Tibial artery (tissue), 4 donors: ENCODE measurements around the gene GGNBP2.
A peak's percentile ranks its signal among the peaks of the same experiment; 100 is the strongest.

Source experiments
- DNase-seq, 2 donors: peaks; one replicate each; pipeline ENCODE4 v3.0.0-alpha.2; 2019
- H3K27ac ChIP-seq, 2 donors: fragments of 200-600 bp; sonication (generic) in 1 of 2; 1 replicate in 1 of 2; 2 replicates in 1 of 2; pipeline ENCODE4 v1.5.1; 2018 to 2019; ENCODE audit warnings: mild to moderate bottlenecking in 1 of 2
- H3K27me3 ChIP-seq, 2 donors: fragments of 200-600 bp; sonication (generic) in 1 of 2; one replicate each; pipeline versions ENCODE4 v1.5.1 to v1.6.0; 2016 to 2019
- H3K36me3 ChIP-seq, 3 donors: fragments of 200-600 bp; sonication (generic) in 2 of 3; one replicate each; pipeline ENCODE4 v1.5.1; 2016 to 2019; ENCODE audit warnings: mild to moderate bottlenecking in 2 of 3
- H3K4me1 ChIP-seq, 4 donors: fragments of 200-600 bp; sonication (generic) in 2 of 4; 1 replicate in 3 of 4; 2 replicates in 1 of 4; pipeline ENCODE4 v1.5.1; 2016 to 2019
- H3K4me3 ChIP-seq, 2 donors: fragments of 200-600 bp; sonication (generic) in 1 of 2; 1 replicate in 1 of 2; 2 replicates in 1 of 2; pipeline ENCODE4 v1.5.1; 2018 to 2019; ENCODE audit warnings: mild to moderate bottlenecking in 2 of 2
- H3K9me3 ChIP-seq, 3 donors: fragments of 200-600 bp; sonication (generic) in 1 of 3; one replicate each; pipeline ENCODE4 v1.5.1; 2016 to 2019
- intact Hi-C: fragments of 100-400 bp; cut with DNase I; formaldehyde crosslinking; loops from one replicate; pipeline ENCODE4 v1.15.0; 2023; ENCODE audit warnings: low total_unique reads
- TF ChIP-seq, protein P1 (sequence below), 2 experiments: fragments of 200-600 bp in 1 of 2; fragments of 450-650 bp in 1 of 2; IDR thresholded peaks; one replicate each; pipeline ENCODE4 v1.5.1; 2017 to 2019; ENCODE audit warnings: antibody characterized with exemption in 2 of 2, mild to moderate bottlenecking in 1 of 2, moderate library complexity in 1 of 2

GGNBP2 gene

DNA sequence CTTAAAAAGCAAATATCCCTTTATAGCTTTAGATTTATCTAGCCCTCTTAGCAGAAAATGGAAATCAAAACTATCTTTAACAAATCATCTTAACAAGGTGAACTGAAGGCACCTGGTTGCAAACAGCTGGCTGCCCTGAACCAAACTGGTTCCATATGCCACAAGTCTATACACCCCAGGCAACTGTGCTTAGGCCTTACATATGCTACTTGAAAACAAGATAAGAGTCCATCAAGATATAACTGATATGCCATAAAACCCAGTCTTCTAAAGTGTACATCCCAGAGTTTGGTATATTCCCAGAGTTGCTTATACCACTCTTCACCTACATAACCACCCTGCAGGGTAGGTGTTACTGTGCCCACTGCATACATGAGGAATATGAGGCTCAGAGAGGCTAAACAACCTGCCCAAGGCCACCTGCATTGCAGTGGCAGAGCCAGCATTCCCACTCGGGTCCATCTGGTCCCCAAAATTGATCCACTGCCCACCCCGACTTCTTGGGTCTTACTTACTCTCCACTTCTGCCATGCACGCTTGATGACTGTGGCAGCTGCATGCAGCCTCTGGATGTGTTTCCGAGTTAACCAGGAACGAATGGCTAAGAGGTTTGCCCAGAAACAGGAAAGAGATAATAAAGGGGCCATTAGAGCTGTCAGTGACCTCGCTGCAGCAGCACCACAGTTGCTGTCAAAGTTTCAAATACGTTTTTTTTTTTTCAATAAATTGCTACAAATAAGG, 46.0 kb upstream of the GGNBP2 start:
- intact Hi-C loops: no loop called here
- no peak overlapping the region for H3K27ac ChIP-seq
- no peaks in the 10 kb centered on the region for H3K4me1 ChIP-seq
- TF ChIP-seq, protein P1, sequence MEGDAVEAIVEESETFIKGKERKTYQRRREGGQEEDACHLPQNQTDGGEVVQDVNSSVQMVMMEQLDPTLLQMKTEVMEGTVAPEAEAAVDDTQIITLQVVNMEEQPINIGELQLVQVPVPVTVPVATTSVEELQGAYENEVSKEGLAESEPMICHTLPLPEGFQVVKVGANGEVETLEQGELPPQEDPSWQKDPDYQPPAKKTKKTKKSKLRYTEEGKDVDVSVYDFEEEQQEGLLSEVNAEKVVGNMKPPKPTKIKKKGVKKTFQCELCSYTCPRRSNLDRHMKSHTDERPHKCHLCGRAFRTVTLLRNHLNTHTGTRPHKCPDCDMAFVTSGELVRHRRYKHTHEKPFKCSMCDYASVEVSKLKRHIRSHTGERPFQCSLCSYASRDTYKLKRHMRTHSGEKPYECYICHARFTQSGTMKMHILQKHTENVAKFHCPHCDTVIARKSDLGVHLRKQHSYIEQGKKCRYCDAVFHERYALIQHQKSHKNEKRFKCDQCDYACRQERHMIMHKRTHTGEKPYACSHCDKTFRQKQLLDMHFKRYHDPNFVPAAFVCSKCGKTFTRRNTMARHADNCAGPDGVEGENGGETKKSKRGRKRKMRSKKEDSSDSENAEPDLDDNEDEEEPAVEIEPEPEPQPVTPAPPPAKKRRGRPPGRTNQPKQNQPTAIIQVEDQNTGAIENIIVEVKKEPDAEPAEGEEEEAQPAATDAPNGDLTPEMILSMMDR (IDR thresholded peaks at IDR 0.05): no peak
- no peak overlapping the region for H3K4me3 ChIP-seq
- H3K36me3 ChIP-seq: peaks cover 43 to 83% (median 65%) of the 10 kb centered on the region in 3 donors
- no peaks in the 10 kb centered on the region for H3K9me3 ChIP-seq
- H3K27me3 ChIP-seq: no peaks in the 10 kb centered on the region
- DNase-seq: peak in 1 of 2 donors; percentile 39

DNA sequence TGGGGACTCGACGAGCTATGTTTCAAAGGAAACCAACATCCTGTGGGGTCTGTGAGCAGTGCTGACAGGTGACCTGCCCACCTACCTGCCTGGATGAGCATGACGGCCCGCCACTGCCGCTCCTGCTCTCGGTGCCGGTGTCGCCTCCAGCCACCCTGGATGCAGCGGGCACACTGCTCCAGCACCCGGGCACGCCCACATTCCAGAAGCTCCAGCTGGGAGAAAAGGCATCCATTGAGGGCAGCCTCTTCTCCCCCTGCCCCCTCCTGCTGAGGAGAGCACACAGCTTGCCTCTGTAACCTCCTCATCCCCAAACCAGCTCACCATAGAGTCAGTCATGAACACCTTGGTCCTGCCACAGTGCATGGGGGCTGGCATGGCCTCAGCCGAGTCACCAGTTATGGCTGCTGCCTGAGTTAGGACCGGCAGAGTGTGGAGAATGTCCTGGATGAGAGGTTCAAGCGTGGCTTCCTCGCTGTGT, 43.9 kb upstream of the GGNBP2 start:
- Histone ChIP-seq H3K4me3 (no peak overlapping the region), H3K27ac (no peak overlapping the region), H3K4me1 (no peaks in the 10 kb centered on the region), H3K27me3 (no peaks in the 10 kb centered on the region), H3K36me3 (peaks cover 32 to 83% (median 66%) of the 10 kb centered on the region in 3 donors), H3K9me3 (no peaks in the 10 kb centered on the region)
- intact Hi-C loops: no loop called here
- TF ChIP-seq, protein P1 (IDR thresholded peaks at IDR 0.05): no peak
- DNase-seq: peak in 1 of 2 donors; percentile 41

DNA sequence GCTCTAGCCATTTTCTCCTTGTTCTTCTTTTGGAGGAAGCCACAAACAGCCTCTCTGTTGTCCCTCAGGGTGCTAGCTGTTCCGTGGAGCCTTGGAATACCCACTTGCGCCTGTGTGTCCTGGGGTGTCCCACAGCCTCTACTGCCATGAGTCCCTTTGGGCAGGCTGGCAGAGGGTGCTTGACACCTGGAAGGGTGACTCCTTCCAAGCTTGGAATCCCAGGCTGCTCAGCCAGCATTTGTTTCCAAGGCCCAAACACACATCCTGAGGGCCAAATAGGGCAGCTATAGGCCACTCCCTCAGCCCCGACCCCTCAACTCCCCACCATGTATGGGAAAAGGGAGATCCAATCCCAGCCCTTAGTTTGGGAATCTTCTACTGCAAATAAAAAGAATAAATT, 43.4 kb upstream of the GGNBP2 start:
- TF ChIP-seq, protein P1 (IDR thresholded peaks at IDR 0.05): no peak
- Histone ChIP-seq H3K4me1 (no peaks in the 10 kb centered on the region), H3K4me3 (no peak overlapping the region), H3K27me3 (no peaks in the 10 kb centered on the region), H3K9me3 (no peaks in the 10 kb centered on the region), H3K27ac (no peak overlapping the region), H3K36me3 (peaks cover 30 to 83% (median 66%) of the 10 kb centered on the region in 3 donors)
- no peak for DNase-seq
- intact Hi-C loops: no loop called here

DNA sequence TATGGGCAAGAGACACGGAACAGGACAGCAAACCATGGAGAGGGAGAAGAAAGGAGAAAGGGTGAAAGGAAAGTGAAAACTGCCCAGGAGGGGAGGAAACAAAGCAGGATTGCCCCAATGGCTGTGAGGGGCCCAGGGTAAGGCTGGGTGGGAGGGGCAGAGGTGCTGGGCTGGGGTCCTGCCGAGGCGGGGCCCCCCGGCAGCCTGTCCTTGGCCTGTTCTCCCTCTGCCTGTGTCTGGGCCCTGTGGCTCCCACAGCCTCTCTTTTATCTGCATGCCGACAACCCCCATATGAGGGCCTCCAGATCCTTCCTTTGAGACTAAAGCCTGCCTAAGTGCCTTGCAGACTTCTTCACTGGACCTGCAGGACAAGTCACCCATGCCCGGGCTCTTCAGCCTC, 42.8 kb upstream of the GGNBP2 start:
- Histone ChIP-seq H3K27ac (no peak overlapping the region), H3K36me3 (peaks cover 26 to 83% (median 68%) of the 10 kb centered on the region in 3 donors), H3K4me3 (no peak overlapping the region), H3K4me1 (no peaks in the 10 kb centered on the region), H3K9me3 (no peaks in the 10 kb centered on the region), H3K27me3 (no peaks in the 10 kb centered on the region)
- intact Hi-C loops: no loop called here
- TF ChIP-seq, protein P1 (IDR thresholded peaks at IDR 0.05): no peak
- DNase-seq: peak in 1 of 2 donors; percentile 32

DNA sequence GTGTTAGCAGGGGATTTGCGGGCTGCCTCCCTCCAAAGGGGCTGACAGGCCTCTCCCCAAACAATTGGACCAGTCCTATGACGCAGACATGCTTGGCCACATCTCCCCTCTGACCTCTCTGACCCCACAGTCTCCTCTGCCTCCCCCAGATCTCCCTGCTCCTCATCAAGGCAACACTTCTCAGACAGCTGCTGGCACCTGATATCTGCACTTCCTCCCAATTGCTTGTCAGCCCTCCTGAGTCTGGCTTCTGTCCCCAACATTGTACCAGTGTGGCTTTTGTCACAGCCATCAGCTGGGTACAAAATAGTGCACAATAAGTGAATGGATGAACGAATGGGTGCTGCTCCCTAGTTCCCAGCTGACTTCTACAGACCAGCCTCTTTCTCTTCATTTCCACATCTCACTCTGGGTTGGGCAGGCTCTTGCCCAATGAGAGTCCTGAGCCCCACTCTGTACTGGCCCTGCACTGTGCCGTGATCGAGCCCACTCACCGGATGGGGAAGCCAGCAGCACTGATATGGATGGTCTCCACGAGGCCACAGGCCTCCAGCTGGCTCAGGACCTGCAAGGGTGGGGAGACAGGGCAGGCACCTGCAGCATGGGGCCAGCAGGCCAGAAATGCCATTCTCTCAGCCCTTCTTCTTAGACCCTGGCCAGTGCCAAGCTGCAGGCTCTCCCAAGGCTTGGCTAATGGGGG, 41.1 kb upstream of the GGNBP2 start:
- intact Hi-C loops: no loop called here
- DNase-seq: peak in 1 of 2 donors; percentile 42
- Histone ChIP-seq H3K36me3 (peaks cover 18 to 83% (median 67%) of the 10 kb centered on the region in 3 donors), H3K4me1 (no peaks in the 10 kb centered on the region), H3K27ac (no peak overlapping the region), H3K27me3 (no peaks in the 10 kb centered on the region), H3K9me3 (no peaks in the 10 kb centered on the region), H3K4me3 (no peak overlapping the region)
- TF ChIP-seq, protein P1 (IDR thresholded peaks at IDR 0.05): no peak
